Sigmoid colon (tissue), 4 donors: Measurements from ENCODE around the gene NR1H2.

Source experiments
- CTCF ChIP-seq, 4 experiments: fragments of 450-650 bp in 3 of 4; fragments of 200-600 bp in 1 of 4; IDR thresholded peaks; one replicate each; pipeline ENCODE4 v1.5.1; 2016 to 2019; ENCODE audit warnings: antibody characterized with exemption in 4 of 4, mild to moderate bottlenecking in 3 of 4, moderate library complexity in 2 of 4
- POLR2A ChIP-seq, 2 donors: fragments of 450-650 bp; IDR thresholded peaks; one replicate each; pipeline ENCODE4 v1.6.1; 2016; ENCODE audit warnings: antibody characterized with exemption in 2 of 2, mild to moderate bottlenecking in 2 of 2, moderate library complexity in 2 of 2
- POLR2AphosphoS5 ChIP-seq, 4 donors: sonication (generic); formaldehyde crosslinking; IDR thresholded peaks; one replicate each; pipeline ENCODE4 v1.6.1; 2017; ENCODE audit warnings: antibody characterized with exemption in 4 of 4

GRCh38 chr19:50428772-50429463, 52.7 kb downstream of the NR1H2 start:
- TF ChIP-seq CTCF (IDR thresholded peaks at IDR 0.05) (no peak), POLR2A (IDR thresholded peaks at IDR 0.05) (no peak), POLR2AphosphoS5 (IDR thresholded peaks at IDR 0.05) (no peak)
